HG03457 (cell line): ENCODE data around the gene VASH2.
"Not testable (repeated sequence)": the region's sequence is repeated elsewhere in the genome, so short reads cannot be mapped to it uniquely, and the experiment has no call there.

Experiments
- ATAC-seq: cut with Tn5 transposase; IDR thresholded peaks from one replicate; pipeline ENCODE4 v1.9.1; 2021; ENCODE audit warnings: moderate number of reproducible peaks; ENCODE audit not compliant: unreplicated experiment

VASH2 gene

DNA sequence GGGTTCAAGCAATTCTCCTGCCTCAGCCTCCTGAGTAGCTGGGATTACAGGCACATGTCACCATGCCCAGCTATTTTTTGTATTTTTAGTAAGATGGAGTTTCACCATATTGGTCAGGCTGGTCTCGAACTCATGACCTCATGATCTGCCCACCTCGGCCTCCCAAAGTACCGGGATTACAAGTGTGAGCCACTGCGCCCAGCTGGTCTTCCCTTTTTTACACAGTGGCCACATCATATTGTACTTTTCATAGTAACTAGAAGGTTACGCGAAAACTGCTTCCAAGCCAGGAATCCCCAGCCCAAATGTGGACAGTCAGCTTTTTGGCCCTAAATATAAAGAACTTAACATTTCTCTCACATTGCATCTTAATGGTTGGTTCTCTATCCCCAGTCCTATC, 4.2 kb downstream of the VASH2 start:
- ATAC-seq: no peak

DNA sequence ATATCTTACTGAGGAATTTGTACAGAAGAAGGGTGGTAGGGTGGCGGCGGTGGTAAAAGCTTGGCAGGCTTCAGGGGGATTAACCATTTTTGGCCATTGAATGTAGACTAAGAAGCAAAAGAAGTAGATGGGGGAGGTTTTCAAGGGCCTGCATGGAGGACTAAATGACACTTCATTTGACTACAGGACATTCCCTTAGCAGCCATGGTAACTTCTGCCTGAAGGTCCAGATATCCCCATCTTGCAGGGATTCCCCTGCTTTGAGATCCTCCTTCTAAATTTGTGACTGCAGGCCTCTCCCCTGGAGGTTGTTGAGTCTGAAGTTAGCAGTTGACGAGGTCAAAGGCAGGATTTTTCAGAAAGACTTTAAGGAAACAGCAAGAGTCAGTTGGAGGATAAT, 4.8 kb downstream of the VASH2 start:
- no peak for ATAC-seq

DNA sequence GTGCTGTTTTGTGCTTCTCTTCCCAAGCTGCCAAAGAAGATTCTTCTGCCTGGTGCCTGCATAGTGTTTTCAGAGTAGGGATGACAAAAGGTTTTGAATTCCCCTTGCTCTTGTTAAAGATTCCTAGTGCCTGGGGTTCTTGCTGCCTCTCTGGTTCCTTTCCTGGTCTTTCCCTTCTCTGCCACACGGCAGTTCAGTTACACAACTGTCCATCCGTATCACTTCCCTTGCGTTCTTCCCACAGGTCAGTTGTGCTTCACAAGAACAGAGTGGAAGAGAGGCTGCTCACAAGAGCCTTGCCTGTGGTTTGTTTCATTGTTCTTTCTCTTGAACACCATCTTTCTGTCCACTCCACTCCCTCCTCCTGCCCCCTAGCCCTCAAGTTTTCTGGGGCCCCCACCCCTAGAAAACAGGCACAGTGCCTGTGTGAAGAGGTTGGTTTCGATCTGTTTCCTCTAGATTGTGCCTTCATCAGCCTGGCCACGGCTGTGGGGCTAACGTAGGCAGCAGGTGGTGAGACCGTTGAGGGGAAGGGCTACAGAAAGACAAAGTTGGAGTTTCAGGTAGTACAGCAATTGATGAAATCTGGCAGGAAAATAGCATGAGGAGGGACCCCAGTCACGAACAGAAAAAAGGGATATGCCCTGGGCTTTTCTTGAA, 5.8 kb downstream of the VASH2 start:
- ATAC-seq: no peak

DNA sequence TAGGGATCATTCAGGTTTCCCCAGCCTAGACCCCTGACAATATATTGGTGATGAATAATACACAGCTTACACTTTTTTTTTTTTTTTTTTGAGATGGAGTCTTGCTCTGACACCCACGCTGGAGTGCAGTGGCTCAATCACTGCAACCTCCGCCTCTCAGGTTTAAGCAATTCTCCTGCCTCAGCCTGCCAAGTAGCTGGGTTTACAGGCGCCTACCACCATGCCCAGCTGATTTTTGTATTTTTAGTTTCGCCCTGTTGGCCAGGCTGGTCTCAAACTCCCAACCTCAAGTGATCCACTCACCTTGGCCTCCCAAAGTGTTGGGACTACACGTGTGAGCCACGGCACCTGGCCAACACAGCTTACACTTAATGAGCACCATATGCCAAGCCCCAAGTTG, 7.2 kb downstream of the VASH2 start:
- ATAC-seq: no peak

DNA sequence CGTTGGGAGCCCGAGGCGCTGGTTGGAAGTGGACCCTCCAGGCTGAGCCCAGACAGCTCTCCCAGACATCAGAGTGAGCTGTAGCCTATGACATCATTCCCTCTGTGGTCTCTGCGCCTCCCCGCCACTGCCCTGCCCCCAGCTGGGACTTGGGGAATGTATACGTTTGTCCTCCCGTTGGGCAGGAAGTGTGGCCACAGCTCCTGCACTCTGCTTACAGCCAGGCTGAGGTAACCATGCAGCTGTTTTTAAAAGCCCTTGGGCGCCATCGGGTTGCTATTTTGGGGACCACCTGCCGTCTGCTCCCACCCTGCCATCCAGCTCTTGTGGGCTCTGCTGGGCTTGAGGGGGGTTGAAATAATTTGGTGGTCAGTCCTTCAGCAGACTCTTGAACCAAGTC, 7.8 kb downstream of the VASH2 start:
- ATAC-seq: no peak

DNA sequence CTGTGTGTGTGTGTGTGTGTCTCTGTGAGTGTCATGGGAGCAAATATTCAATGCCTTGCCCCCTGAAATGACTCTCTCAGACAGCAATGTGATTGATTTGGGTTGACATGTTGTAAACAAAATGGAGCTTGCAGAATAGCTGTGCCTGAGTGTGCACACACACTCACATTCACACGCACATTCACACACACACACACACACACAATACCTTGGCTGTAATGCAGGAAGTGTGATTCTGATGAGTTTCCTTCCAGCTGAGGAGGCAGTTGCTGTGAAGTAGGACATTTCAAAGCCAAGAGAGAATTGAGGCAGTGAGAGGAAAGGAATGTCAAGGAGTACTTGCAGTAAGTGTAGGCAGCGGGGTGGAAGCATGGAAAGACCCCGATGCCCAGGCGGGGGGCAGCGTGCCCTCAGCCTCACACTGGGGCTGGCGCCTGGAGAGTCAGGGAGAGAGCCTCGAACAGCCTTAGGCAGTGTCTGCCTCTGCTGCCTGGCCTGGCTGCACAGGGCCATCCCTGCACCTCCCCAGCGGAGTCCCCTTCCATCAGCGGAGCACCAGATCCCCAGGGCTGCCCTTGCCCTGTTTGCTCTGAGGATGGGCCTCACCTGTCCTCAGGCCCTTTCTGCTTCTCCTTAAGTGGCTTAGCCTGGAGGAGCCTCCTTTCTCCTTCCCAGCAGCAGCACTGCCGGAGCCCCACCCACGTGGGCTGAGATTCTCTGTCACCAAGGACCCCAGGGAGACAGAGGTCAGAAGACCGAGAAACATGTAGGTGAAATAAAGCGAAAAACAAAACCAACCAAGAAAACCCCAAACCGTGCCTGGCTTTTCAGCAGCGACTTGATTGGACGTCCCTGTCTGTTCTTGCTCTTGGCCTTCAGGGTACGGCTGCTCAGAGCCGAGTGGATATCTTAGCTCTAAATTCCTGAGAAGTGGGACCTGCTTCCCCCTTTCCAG, 9.2 kb downstream of the VASH2 start:
- ATAC-seq: peak; percentile 59

DNA sequence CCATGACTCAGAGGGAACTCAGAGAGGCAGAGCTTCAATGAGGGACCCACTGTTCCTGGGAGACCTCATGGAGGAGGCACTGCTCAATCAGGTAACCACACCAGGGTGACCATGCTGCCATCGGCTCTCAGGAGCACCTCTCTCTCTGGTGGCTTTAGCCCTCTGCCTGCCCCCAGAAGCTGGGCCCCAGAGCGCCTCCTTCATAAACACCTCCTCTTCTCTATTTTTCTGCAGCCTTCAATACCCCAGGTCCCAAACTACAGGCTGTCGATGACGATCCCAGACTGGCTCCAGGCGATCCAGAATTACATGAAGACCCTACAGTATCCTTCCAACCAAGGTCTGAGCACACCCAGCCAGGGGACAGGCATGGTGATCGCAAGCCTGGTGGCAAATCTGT, 10.6 kb downstream of the VASH2 start:
- no peak for ATAC-seq

DNA sequence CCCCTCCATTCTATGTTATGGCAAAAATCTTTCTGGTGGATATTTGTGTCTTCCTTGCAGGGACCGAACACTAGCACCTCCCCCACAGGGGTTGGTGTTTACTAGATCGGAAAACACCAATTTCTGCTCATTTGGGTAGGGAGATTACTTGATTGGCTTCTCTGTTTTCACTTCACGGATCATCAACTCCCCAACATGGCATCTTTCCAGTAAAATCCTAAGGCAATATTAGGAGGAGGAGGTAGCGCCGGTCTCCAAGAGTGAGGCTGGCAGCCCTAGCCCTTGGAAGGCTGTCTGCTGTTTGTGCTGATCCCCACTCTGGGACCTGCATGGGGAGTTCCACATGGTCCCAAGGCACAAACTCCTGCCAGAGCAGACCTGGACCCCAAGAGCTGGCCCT, 12.2 kb downstream of the VASH2 start:
- no peak for ATAC-seq

DNA sequence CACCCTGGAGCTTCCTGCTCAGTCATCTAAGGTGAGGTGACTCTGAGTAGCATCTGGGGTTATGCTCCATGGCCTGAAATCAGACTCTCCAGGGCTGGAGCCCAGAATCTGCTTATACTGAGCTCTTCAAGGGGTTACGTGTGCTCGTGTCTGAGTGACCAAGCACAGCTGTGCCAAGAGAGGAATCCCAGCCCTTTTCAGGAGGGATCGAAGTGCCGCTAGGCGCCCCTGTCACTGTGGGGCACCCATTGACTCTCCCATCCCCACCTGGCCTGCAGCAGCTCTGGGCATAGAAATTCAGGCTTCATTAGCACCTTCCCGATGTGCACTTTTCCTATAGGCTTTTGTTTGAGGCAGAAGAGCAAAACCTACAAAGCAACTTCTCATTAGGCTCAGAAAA, 13.8 kb downstream of the VASH2 start:
- no peak for ATAC-seq

DNA sequence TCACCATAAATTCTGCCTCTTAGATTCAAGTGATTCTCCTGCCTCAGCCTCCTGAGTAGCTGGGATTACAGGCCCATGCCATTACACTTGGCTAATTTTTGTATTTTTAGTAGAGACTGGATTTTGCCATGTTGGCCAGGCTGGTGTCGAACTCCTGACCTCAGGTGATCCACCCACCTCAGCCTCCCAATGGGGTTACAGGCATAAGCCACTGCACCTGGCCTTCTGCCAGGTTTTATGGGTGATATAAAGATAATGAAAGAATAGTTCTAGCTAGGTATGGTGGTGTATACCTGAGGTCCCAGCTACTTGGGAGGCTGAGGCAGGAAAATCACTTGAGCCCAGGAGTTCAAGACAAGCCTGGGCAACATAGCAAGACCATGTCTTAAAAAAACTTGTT, 14.7 kb downstream of the VASH2 start:
- not testable (repeated sequence) for ATAC-seq

DNA sequence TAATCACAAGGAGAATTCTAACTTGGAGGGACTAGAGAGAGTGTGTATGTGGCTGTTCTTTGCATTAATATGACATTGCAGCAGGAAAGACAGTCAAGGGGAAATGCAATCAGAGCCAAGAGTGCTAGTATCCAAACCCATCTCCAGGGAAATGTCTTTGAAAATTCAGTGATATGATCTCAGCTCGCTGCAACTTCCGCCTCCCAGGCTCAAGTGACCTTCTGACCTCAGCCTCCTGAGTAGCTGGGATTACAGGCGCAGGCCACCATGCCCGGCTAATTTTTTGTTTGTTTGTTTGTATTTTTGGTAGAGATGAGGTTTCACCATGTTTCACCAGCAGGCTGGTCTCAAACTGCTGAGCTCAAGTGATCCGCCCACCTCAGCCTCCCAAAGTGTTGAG, 16.3 kb downstream of the VASH2 start:
- ATAC-seq: no peak

DNA sequence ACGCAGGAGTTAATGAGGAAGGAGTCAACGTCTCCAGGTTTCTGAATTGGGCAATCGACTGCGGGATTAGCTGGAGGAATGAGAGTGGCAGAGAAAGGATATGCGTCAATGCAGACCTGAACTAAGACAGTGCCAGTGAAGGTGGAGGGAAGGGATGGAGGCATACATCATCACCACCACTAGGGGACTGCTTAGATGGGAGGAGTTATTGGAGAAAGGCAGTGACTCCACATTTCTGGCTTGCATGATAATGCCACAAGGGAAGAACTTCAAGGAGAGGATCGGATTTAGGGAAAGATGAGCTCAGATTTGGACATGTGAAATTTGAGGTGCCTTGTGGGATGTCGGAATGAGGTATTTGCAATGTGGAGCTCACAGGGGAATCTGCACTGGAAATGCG, 17.5 kb downstream of the VASH2 start:
- ATAC-seq: no peak

DNA sequence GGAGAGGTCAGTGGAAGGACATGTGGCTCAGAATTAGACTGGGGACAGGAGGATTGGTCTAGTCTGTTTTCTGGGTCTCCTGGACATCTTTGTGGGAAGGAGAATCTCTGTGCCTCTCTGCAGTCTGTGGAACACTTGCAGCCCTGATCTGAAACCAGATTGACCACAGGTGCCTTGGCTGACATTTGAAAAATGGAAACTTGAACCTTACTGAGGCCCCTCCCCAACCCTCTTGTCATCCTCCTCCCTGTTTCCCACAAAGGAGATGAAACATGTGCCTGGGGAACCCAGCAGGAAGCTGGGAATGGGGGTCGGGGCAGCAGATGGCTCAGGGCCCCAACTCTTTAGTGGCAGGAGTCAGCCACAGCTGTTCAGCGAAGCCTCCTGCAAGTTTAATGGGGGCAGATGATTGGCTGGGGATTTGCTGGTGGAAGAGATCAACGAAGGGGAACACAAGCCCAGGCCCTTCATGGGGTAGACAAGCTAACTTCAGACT, 18.1 kb downstream of the VASH2 start:
- no peak for ATAC-seq

DNA sequence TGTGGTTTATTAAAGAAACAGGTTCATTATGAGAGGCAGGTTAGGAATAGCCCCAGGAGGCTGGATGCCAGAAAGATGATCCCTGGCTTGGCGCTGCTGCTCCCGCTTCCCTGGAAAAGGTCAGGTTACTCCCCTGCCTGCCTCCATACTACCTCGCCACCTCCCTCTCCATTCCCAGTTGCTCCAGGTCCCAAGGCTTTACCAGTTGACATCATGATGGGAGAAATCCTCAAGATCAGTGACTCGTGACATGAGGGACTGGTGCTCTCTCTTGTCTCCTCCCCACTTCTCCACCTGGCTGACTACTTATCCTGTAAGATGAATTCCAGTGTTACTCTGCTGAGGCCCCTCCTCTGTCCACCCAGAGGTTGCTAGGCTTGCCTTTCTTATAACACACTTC, 19.7 kb downstream of the VASH2 start:
- no peak for ATAC-seq

DNA sequence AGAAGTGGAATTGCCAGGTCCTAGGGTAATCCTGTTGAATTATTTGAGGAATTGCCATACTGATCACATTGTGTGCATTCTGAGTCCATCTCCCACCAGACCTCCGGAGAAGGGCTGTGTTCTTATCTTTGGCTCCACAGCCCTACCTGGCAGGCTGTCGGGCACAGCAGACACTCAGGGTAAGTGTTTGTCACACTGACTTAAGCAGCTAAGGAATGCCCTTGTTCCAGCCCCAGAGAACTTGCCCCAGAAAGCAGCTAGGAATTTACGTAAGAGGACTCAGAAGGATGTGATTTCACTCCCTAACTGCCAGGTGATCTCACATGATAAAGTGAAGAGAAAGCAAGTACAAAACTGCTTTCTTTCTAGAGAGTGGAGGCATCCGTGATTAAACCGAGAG, 21.0 kb downstream of the VASH2 start:
- ATAC-seq: no peak

DNA sequence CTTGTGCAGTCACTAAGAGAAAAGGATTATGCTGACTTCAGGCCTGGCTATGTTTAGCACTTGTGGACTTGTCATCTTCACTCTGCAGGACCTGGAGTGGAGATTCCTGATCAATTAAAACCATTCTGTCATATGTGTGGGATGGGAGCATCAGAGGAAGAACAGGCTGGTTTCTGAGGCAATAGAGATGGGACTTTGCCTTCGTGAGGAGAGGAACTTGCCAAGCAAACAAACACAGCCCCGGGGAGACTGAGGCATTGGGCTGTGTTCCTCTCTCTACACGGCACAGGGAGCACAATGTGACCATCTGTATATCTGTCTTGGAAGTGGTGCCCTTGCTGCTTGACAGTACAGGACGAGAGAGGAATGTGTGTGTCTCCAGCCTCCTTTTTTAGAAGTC, 23.1 kb downstream of the VASH2 start:
- ATAC-seq: no peak

DNA sequence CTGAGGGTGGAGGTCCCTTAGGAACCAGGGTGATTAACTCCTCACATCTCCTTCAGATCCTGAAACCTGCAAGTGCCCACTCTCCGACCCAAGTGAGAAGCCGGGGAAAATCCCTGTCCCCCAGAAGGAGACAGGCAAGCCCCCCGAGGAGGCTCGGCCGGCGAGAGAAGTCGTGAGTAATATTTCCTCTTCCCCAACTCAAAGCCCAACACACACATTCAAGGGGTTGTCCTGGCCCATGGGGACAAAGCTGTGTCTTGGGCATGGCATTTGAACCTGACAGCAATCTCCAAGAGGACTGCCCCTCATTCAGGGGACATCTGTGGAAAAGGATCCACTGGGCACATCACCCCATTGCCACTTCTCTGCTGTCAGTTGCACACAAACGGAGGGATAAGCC, 23.6 kb downstream of the VASH2 start:
- no peak for ATAC-seq

DNA sequence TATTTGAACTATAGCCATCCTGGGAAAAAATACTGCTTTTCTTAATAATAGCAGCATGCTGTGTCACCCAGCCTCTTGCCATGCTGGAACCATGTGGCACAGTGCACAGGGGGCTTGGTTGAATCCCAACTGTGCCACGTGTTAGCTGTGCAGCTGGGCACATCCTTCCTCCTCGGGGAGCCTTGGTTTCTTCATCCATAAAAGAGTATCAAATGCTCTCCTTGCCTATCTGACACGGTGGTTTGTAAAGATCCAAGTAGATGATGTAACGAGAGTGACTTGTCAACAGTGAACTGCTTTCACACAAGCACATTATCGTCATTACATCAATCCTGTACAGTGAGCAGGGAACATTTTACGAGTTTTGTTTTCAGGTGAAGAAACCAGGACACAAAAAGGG, 24.4 kb downstream of the VASH2 start:
- ATAC-seq: no peak

DNA sequence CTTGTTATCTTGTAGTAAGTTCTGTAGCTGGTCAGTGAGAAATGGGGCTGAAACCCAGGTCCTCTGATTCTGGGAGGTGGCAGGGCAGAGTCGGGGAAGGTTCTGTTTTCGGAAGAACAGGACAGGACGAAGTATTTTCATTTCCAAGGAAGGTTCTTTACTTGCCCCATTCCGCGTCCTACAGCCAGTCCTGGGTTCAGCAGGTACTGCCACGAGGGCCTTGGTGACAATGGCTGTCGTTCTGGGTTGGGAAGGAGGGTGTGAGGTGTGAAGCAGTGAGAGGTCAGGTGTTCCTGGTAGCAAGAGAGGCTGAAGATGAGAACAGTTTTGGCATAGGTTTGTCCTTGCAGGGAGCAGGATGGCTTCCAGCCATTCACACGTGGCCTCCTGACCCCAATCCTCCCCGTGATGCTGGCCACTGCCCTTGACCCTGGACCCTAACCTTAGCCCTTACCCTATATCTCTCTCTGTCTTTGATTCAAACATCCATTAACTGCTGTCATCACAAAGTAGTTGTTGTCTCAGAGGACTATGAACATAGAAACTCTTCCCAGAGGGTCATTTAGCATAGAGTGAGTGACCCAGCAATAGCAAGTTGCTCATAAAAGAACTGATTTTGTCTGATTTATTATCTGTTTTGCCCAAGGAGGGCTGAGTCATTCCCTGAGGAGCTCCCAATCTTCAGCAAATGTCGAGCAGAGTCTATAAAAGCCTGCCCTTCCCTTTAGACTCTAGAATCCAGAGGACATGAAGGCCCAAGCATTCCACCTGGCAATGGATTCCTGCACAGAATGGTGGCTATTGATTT, 25.0 kb downstream of the VASH2 start:
- no peak for ATAC-seq

DNA sequence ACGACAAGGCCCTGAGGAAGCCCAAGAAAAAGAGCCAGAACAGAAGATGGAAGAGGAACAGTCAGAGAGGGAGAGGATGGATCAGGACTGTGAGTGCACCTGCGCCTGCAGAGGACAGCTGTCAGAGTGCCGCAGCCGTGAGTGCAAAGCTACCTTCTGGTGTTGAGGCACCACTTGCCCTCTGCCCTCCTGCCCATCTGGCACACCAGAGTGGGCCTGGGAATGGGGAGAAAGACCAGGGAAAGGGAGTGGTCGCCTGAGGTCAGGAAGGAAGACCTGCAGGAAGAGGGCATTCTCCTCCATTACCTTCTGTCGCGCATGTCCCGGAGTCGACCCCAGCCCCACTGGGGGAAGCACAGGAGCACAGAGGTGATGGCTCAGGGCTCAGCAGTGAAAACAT, 26.2 kb downstream of the VASH2 start:
- ATAC-seq: no peak
